Hepatocyte (in vitro differentiated cells): ENCODE data around the gene ABCC12. TPM values are rescaled to one million over a fixed set of nuclear protein-coding genes. Genes with fewer than 3 reads are reported as not detected.

ENCODE experiments used
- DNase-seq: peaks from one replicate; pipeline ENCODE4 v3.0.0-alpha.2; 2016; ENCODE audit warnings: low spot score
- H2AFZ ChIP-seq: fragments of 200-600 bp; sonication (generic); 2 replicates; pipeline ENCODE4 v1.6.0; 2016; ENCODE audit warnings: antibody characterized with exemption, mild to moderate bottlenecking
- H3K27ac ChIP-seq: fragments of 200-600 bp; sonication (generic); 2 replicates; pipeline ENCODE4 v1.5.1; 2016; ENCODE audit warnings: mild to moderate bottlenecking
- H3K27me3 ChIP-seq: fragments of 200-600 bp; sonication (generic); 2 replicates; pipeline ENCODE4 v1.6.1; 2016
- H3K36me3 ChIP-seq: fragments of 200-600 bp; sonication (generic); replicated peaks from 2 replicates; pipeline ENCODE4 v1.5.1; 2016; ENCODE audit warnings: low read depth; ENCODE audit not compliant: insufficient read depth
- H3K4me1 ChIP-seq: fragments of 200-600 bp; sonication (generic); 2 replicates; pipeline ENCODE4 v1.5.1; 2016; ENCODE audit warnings: mild to moderate bottlenecking, moderate library complexity; ENCODE audit not compliant: insufficient read depth
- H3K4me2 ChIP-seq: fragments of 200-600 bp; sonication (generic); 2 replicates; pipeline ENCODE4 v1.6.0; 2016
- H3K4me3 ChIP-seq: fragments of 200-600 bp; sonication (generic); 2 replicates; pipeline ENCODE4 v1.5.1; 2016; ENCODE audit warnings: mild to moderate bottlenecking
- H3K79me2 ChIP-seq: fragments of 200-600 bp; sonication (generic); 2 replicates; pipeline ENCODE4 v1.6.0; 2017; ENCODE audit warnings: mild to moderate bottlenecking
- H3K9me2 ChIP-seq: fragments of 200-600 bp; sonication (generic); replicated peaks from 2 replicates; pipeline ENCODE4 v1.6.0; 2017; ENCODE audit warnings: mild to moderate bottlenecking; ENCODE audit not compliant: insufficient read depth
- H3K9me3 ChIP-seq: fragments of 200-600 bp; sonication (generic); 2 replicates; pipeline ENCODE4 v1.5.1; 2016; ENCODE audit warnings: low read depth, mild to moderate bottlenecking
- H4K20me1 ChIP-seq: fragments of 200-600 bp; sonication (generic); 2 replicates; pipeline ENCODE4 v1.6.0; 2016; ENCODE audit warnings: mild to moderate bottlenecking; ENCODE audit not compliant: insufficient read depth, poor library complexity, severe bottlenecking
- CTCF ChIP-seq: fragments of 200-600 bp; sonication (generic); IDR thresholded peaks from 2 replicates; pipeline ENCODE4 v1.5.1; 2016; ENCODE audit warnings: antibody characterized with exemption, mild to moderate bottlenecking; ENCODE audit not compliant: poor library complexity
- EZH2 ChIP-seq: fragments of 200-600 bp; sonication (generic); IDR thresholded peaks from 2 replicates; pipeline ENCODE4 v1.6.1; 2016; ENCODE audit warnings: antibody characterized with exemption, mild to moderate bottlenecking, borderline replicate concordance
- EZH2phosphoT487 ChIP-seq: fragments of 200-600 bp; sonication (generic); IDR thresholded peaks from one replicate; pipeline ENCODE4 v1.6.1; 2018; ENCODE audit warnings: antibody characterized with exemption, mild to moderate bottlenecking, low read depth, moderate library complexity; ENCODE audit not compliant: unreplicated experiment, severe bottlenecking
- WGBS: methylation state at CpG from one replicate; pipeline ENCODE4 v1.1.6; 2016; ENCODE audit warnings: low lambda C conversion rate; ENCODE audit errors: missing lambda C conversion rate; 5-methylcytosine and 5-hydroxymethylcytosine counted together
- polyA plus RNA-seq: library from polyadenylated mRNA; unstranded; fragments of >200 nt; fragmentation: Nextera tagmentation; extraction: Ambion mirVana; gene quantifications from 2 replicates; pipeline ENCODE4 v1.2.1, GENCODE V29; 2016
- total RNA-seq: library from RNA; depleted of rRNA; stranded (reverse); fragments of >200 nt; gene quantifications from 2 replicates; pipeline ENCODE4 v1.2.3, GENCODE V29; 2014

ABCC12 gene
- total and polyA plus RNA-seq, 2 experiments from 2014 or later = not detected

GRCh38 chr16:48156790-48157209, 1.0 kb upstream of the ABCC12 start:
- 15% methylated on average over 16 of the region's 16 CpGs for WGBS
- Histone ChIP-seq H3K36me3 (no peaks in the 10 kb centered on the region), H3K27ac (no peak overlapping the region), H4K20me1 (no peaks in the 10 kb centered on the region), H2AFZ (no peak overlapping the region), H3K4me2 (no peak overlapping the region), H3K9me3 (no peaks in the 10 kb centered on the region), H3K79me2 (no peaks in the 10 kb centered on the region), H3K27me3 (no peaks in the 10 kb centered on the region), H3K9me2 (no peaks in the 10 kb centered on the region), H3K4me3 (no peak overlapping the region), H3K4me1 (no peaks in the 10 kb centered on the region)
- peak; percentile 91 for DNase-seq
- TF ChIP-seq EZH2phosphoT487 = no peak
- TF ChIP-seq CTCF = peak; percentile 87
- TF ChIP-seq EZH2 = no peak

GRCh38 chr16:48153774-48154173, 2.0 kb downstream of the ABCC12 start:
- no peak overlapping the region for H3K4me2 ChIP-seq
- no peak overlapping the region for H2AFZ ChIP-seq
- H4K20me1 ChIP-seq = no peaks in the 10 kb centered on the region
- H3K9me2 ChIP-seq = no peaks in the 10 kb centered on the region
- no peaks in the 10 kb centered on the region for H3K27me3 ChIP-seq
- WGBS = 72% methylated on average over 5 of the region's 5 CpGs
- no peak overlapping the region for H3K27ac ChIP-seq
- no peaks in the 10 kb centered on the region for H3K4me1 ChIP-seq
- no peak overlapping the region for H3K4me3 ChIP-seq
- H3K9me3 ChIP-seq = no peaks in the 10 kb centered on the region
- H3K36me3 ChIP-seq = no peaks in the 10 kb centered on the region
- no peaks in the 10 kb centered on the region for H3K79me2 ChIP-seq
- TF ChIP-seq EZH2 (no peak), CTCF (no peak), EZH2phosphoT487 (no peak)
- DNase-seq = no peak

- Histone ChIP-seq H3K4me3 (no peak overlapping the region), H3K9me2 (no peaks in the 10 kb centered on the region), H3K9me3 (no peaks in the 10 kb centered on the region), H3K4me2 (no peak overlapping the region), H3K27me3 (no peaks in the 10 kb centered on the region), H2AFZ (no peak overlapping the region), H3K4me1 (no peaks in the 10 kb centered on the region), H3K36me3 (no peaks in the 10 kb centered on the region), H3K79me2 (no peaks in the 10 kb centered on the region), H3K27ac (no peak overlapping the region), H4K20me1 (no peaks in the 10 kb centered on the region)
- TF ChIP-seq EZH2phosphoT487 (no peak), CTCF (no peak), EZH2 (no peak)
- WGBS = 95% methylated on average over 9 of the region's 9 CpGs
- DNase-seq = no peak
Observed at GRCh38 chr16:48152226-48152625, 3.6 kb downstream of the ABCC12 start.

DNA sequence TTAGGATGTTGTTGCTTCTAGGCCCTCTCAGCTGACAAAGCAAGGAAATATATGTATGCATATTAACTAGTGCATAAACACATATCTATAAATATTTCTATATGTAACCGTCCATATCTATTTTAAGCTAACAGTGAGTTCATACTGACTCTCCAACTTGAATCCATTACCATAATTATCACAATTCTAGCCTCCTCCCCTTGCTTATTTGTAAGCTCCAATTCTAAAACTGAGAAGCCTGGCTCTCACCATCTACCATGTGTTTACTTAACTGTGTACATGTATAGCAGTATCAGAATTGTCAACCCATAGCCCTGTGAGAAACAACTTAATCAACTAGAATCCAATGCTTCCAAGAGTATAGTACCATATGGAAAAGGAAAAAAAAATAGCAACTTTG, 5.1 kb downstream of the ABCC12 start:
- Histone ChIP-seq H3K4me1 (no peaks in the 10 kb centered on the region), H3K36me3 (no peaks in the 10 kb centered on the region), H3K4me2 (no peak overlapping the region), H3K27me3 (no peaks in the 10 kb centered on the region), H3K27ac (no peak overlapping the region), H4K20me1 (no peaks in the 10 kb centered on the region), H2AFZ (no peak overlapping the region), H3K4me3 (no peak overlapping the region), H3K9me3 (no peaks in the 10 kb centered on the region), H3K79me2 (no peaks in the 10 kb centered on the region), H3K9me2 (no peaks in the 10 kb centered on the region)
- no peak for TF ChIP-seq EZH2phosphoT487
- TF ChIP-seq EZH2 = no peak
- no peak for TF ChIP-seq CTCF
- 82% methylated on average over 1 of the region's 1 CpG for WGBS
- no peak for DNase-seq
